Upper lobe of left lung (tissue), 4 donors: ENCODE data around the gene FKBP3.

Experiments
- POLR2AphosphoS5 ChIP-seq, 2 donors: sonication (generic); formaldehyde crosslinking; IDR thresholded peaks; one replicate each; pipeline ENCODE4 v1.5.1; 2017; ENCODE audit warnings: antibody characterized with exemption in 2 of 2
- TF ChIP-seq, protein P1 (sequence below), 6 experiments: fragments of 450-650 bp in 4 of 6; fragments of 200-600 bp in 2 of 6; sonication (generic) in 2 of 6; IDR thresholded peaks; one replicate each; pipeline ENCODE4 v1.5.1; 2016 to 2019; ENCODE audit warnings: antibody characterized with exemption in 6 of 6

DNA sequence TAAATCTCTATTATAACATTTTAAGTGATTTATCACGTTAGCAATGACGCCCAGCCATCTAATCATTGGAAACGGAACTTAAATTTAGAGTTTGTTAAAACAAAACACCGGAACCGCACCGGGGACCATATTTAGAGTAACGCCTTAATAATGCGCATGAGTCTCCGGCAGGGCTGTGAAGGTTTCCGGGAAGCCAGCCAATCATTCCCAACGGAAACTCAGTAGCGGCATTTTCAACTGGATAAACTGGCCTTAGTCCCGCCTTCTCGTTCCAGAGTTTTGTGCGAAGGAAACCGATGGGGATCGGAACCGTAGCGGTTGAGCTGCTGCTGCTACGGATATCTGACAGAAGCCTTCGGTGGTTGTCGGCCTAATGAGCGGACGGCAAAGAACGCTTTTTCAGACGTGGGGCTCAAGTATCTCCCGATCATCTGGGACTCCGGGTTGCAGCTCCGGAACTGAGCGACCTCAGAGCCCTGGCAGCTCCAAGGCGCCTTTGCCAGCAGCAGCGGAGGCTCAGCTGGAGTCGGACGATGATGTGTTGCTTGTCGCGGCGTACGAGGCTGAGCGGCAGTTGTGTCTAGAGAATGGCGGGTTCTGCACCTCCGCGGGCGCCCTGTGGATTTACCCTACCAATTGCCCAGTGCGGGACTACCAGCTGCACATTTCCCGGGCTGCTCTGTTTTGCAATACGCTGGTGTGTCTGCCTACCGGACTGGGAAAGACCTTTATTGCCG is 1.5 kb upstream of the FKBP3 start, which contains the start of gene FANCM:
- TF ChIP-seq, protein P1, sequence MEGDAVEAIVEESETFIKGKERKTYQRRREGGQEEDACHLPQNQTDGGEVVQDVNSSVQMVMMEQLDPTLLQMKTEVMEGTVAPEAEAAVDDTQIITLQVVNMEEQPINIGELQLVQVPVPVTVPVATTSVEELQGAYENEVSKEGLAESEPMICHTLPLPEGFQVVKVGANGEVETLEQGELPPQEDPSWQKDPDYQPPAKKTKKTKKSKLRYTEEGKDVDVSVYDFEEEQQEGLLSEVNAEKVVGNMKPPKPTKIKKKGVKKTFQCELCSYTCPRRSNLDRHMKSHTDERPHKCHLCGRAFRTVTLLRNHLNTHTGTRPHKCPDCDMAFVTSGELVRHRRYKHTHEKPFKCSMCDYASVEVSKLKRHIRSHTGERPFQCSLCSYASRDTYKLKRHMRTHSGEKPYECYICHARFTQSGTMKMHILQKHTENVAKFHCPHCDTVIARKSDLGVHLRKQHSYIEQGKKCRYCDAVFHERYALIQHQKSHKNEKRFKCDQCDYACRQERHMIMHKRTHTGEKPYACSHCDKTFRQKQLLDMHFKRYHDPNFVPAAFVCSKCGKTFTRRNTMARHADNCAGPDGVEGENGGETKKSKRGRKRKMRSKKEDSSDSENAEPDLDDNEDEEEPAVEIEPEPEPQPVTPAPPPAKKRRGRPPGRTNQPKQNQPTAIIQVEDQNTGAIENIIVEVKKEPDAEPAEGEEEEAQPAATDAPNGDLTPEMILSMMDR (IDR thresholded peaks at IDR 0.05) = peak in 1 of 6 experiments; percentile 16
- TF ChIP-seq POLR2AphosphoS5 (IDR thresholded peaks at IDR 0.05) = peak; percentile 49 to 65
